SK-N-SH treated with all-trans-retinoic acid at 6 μM for 48 hours (cell line): ENCODE data around the gene VAT1.

Source experiments
- ATAC-seq: fragments of 200-7000 bp; cut with Tn5 transposase; 3 replicates; pipeline ENCODE4 v1.9.1; 2020; ENCODE audit warnings: mild to moderate bottlenecking, moderate library complexity
- CSDC2 ChIP-seq: fragments of 250-450 bp; sonication (Bioruptor Pico); IDR thresholded peaks from 2 replicates; pipeline ENCODE4 v1.5.0; 2020; ENCODE audit warnings: mild to moderate bottlenecking, moderate library complexity
- ESRRG ChIP-seq: fragments of 250-450 bp; sonication (Bioruptor Pico); IDR thresholded peaks from 2 replicates; pipeline ENCODE4 v1.6.1; 2021; ENCODE audit warnings: mild to moderate bottlenecking
- ISL1 ChIP-seq: fragments of 250-450 bp; sonication (Bioruptor Pico); IDR thresholded peaks from 2 replicates; pipeline ENCODE4 v2.1.2; 2022; ENCODE audit warnings: mild to moderate bottlenecking, moderate library complexity
- OSR1 ChIP-seq: fragments of 250-450 bp; sonication (Bioruptor Pico); IDR thresholded peaks from 2 replicates; pipeline ENCODE4 v1.8.0; 2022; ENCODE audit warnings: moderate library complexity, mild to moderate bottlenecking, inconsistent platforms
- RARB ChIP-seq: fragments of 250-450 bp; sonication (Bioruptor Pico); IDR thresholded peaks from 2 replicates; pipeline ENCODE4 v1.8.0; 2021; ENCODE audit warnings: mild to moderate bottlenecking, moderate library complexity
- TCF4 ChIP-seq: fragments of 250-450 bp; sonication (Bioruptor Pico); IDR thresholded peaks from 2 replicates; pipeline ENCODE4 v1.8.0; 2021; ENCODE audit warnings: mild to moderate bottlenecking, moderate library complexity, borderline replicate concordance
- TOX ChIP-seq: fragments of 250-450 bp; sonication (Bioruptor Pico); IDR thresholded peaks from 2 replicates; pipeline ENCODE4 v1.8.0; 2021; ENCODE audit warnings: mild to moderate bottlenecking, moderate library complexity, borderline replicate concordance
- ZFP3 ChIP-seq: fragments of 250-450 bp; sonication (Bioruptor Pico); IDR thresholded peaks from 2 replicates; pipeline ENCODE4 v1.5.0; 2020; ENCODE audit warnings: mild to moderate bottlenecking, moderate library complexity
- ZFP30 ChIP-seq: fragments of 450-650 bp; formaldehyde crosslinking; IDR thresholded peaks from 2 replicates; pipeline ENCODE4 v1.5.0; 2022; ENCODE audit warnings: mild to moderate bottlenecking, moderate library complexity
- ZNF70 ChIP-seq: fragments of 450-650 bp; formaldehyde crosslinking; IDR thresholded peaks from 2 replicates; pipeline ENCODE4 v1.5.0; 2020; ENCODE audit warnings: mild to moderate bottlenecking, moderate library complexity
- ZNF8 ChIP-seq: fragments of 450-650 bp; formaldehyde crosslinking; IDR thresholded peaks from 2 replicates; pipeline ENCODE4 v1.5.0; 2020; ENCODE audit warnings: mild to moderate bottlenecking, moderate library complexity
- TF ChIP-seq, protein P1 (sequence below): fragments of 250-450 bp; sonication (Bioruptor Pico); IDR thresholded peaks from 2 replicates; pipeline ENCODE4 v1.8.0; 2021; ENCODE audit warnings: low read depth, mild to moderate bottlenecking, moderate library complexity, borderline replicate concordance
- TF ChIP-seq, protein P2 (sequence below): fragments of 250-450 bp; sonication (Bioruptor Pico); IDR thresholded peaks from 2 replicates; pipeline ENCODE4 v1.5.0; 2020; ENCODE audit warnings: mild to moderate bottlenecking, moderate library complexity
- TF ChIP-seq, protein P3 (sequence below): fragments of 250-450 bp; sonication (Bioruptor Pico); IDR thresholded peaks from 2 replicates; pipeline ENCODE4 v1.5.1; 2021; ENCODE audit warnings: mild to moderate bottlenecking, moderate library complexity
- TF ChIP-seq, protein P4 (sequence below): fragments of 250-450 bp; sonication (Bioruptor Pico); IDR thresholded peaks from 2 replicates; pipeline ENCODE4 v1.8.0; 2020; ENCODE audit warnings: mild to moderate bottlenecking, moderate library complexity, borderline replicate concordance

Gene VAT1

DNA sequence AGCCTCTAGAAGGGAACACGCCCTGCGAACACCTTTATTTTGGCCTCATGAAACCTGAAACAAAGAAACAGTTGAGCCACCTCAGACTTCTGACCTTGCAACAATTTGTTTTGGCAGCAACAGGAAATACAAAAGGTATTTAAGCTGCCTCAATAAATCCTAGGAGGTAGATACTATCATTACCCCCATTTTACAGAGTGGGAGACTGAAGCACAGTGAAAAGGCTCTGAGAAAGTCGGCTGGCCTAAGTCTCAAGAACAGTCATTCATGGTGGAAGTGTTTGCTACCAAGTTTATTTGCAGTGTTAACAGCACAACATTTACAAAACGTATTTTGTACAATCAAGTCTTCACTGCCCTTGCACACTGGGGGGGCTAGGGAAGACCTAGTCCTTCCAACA is 21.8 kb upstream of the VAT1 start (continued):
- TF ChIP-seq, protein P1, sequence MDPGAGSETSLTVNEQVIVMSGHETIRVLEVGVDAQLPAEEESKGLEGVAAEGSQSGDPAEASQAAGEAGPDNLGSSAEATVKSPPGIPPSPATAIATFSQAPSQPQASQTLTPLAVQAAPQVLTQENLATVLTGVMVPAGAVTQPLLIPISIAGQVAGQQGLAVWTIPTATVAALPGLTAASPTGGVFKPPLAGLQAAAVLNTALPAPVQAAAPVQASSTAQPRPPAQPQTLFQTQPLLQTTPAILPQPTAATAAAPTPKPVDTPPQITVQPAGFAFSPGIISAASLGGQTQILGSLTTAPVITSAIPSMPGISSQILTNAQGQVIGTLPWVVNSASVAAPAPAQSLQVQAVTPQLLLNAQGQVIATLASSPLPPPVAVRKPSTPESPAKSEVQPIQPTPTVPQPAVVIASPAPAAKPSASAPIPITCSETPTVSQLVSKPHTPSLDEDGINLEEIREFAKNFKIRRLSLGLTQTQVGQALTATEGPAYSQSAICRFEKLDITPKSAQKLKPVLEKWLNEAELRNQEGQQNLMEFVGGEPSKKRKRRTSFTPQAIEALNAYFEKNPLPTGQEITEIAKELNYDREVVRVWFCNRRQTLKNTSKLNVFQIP (CRISPR knock-in tag): no peak
- TF ChIP-seq ZNF70 (CRISPR knock-in tag) (no peak), ZNF8 (CRISPR knock-in tag) (no peak)
- TF ChIP-seq, protein P2, sequence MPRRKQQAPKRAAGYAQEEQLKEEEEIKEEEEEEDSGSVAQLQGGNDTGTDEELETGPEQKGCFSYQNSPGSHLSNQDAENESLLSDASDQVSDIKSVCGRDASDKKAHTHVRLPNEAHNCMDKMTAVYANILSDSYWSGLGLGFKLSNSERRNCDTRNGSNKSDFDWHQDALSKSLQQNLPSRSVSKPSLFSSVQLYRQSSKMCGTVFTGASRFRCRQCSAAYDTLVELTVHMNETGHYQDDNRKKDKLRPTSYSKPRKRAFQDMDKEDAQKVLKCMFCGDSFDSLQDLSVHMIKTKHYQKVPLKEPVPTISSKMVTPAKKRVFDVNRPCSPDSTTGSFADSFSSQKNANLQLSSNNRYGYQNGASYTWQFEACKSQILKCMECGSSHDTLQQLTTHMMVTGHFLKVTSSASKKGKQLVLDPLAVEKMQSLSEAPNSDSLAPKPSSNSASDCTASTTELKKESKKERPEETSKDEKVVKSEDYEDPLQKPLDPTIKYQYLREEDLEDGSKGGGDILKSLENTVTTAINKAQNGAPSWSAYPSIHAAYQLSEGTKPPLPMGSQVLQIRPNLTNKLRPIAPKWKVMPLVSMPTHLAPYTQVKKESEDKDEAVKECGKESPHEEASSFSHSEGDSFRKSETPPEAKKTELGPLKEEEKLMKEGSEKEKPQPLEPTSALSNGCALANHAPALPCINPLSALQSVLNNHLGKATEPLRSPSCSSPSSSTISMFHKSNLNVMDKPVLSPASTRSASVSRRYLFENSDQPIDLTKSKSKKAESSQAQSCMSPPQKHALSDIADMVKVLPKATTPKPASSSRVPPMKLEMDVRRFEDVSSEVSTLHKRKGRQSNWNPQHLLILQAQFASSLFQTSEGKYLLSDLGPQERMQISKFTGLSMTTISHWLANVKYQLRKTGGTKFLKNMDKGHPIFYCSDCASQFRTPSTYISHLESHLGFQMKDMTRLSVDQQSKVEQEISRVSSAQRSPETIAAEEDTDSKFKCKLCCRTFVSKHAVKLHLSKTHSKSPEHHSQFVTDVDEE (CRISPR knock-in tag): no peak

DNA sequence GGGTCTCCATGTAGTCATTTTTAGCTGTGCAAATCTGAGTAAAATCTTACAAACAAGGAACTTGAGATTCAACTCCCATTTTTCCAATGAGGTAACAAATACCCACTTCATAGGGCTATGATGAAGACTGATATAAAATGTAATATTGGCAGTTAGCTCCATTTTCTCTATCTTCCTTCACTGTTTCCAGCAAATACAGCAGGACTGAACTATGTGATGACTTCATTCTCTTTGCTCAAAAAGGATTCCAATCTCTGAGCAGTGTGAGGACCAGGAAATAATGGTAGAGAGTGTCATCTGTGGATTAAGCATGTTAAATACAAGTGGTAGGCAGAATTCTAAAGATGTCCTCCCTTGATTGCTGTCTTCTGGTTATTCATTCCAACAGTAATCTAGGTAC is 21.1 kb upstream of the VAT1 start:
- TF ChIP-seq ZNF8 (CRISPR knock-in tag) (no peak), TCF4 (CRISPR knock-in tag) (no peak), RARB (CRISPR knock-in tag) (no peak)
- TF ChIP-seq, protein P3, sequence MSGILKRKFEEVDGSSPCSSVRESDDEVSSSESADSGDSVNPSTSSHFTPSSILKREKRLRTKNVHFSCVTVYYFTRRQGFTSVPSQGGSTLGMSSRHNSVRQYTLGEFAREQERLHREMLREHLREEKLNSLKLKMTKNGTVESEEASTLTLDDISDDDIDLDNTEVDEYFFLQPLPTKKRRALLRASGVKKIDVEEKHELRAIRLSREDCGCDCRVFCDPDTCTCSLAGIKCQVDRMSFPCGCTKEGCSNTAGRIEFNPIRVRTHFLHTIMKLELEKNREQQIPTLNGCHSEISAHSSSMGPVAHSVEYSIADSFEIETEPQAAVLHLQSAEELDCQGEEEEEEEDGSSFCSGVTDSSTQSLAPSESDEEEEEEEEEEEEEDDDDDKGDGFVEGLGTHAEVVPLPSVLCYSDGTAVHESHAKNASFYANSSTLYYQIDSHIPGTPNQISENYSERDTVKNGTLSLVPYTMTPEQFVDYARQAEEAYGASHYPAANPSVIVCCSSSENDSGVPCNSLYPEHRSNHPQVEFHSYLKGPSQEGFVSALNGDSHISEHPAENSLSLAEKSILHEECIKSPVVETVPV (CRISPR knock-in tag): no peak
- TF ChIP-seq, protein P4, sequence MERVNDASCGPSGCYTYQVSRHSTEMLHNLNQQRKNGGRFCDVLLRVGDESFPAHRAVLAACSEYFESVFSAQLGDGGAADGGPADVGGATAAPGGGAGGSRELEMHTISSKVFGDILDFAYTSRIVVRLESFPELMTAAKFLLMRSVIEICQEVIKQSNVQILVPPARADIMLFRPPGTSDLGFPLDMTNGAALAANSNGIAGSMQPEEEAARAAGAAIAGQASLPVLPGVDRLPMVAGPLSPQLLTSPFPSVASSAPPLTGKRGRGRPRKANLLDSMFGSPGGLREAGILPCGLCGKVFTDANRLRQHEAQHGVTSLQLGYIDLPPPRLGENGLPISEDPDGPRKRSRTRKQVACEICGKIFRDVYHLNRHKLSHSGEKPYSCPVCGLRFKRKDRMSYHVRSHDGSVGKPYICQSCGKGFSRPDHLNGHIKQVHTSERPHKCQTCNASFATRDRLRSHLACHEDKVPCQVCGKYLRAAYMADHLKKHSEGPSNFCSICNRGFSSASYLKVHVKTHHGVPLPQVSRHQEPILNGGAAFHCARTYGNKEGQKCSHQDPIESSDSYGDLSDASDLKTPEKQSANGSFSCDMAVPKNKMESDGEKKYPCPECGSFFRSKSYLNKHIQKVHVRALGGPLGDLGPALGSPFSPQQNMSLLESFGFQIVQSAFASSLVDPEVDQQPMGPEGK (CRISPR knock-in tag): no peak
- TF ChIP-seq, protein P1 (CRISPR knock-in tag): no peak
- ATAC-seq: no peak

DNA sequence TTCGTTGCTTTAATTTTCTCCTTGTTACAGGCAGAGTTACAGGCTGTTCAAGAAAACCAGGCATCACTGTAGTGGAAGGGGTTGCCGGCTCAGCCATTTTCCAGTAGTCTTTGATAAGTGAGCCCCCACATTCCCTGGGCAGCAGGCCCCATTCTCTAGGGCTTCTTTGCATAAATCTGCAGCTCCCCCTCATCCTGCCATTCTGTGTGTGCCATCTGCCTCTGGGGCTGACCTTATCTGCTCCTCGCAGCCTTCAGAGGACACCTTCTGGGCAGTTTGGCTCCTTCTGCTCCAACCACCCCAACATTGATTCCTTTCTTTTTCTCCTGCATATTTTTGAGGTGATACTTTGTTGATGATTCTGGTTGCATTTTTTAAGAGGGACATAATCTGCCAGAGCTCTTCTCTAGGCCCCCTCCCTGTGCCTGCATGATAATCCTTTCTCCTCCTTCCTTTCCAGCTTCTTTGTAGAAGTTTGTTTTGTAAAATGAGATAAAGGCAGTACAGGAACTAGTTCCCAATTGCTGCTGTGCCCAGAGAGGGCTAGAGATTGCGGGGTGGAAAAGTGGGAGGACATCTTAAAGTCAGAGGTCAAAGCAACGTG is 19.9 kb upstream of the VAT1 start:
- no peak for ATAC-seq
- TF ChIP-seq, protein P1 (CRISPR knock-in tag): no peak

DNA sequence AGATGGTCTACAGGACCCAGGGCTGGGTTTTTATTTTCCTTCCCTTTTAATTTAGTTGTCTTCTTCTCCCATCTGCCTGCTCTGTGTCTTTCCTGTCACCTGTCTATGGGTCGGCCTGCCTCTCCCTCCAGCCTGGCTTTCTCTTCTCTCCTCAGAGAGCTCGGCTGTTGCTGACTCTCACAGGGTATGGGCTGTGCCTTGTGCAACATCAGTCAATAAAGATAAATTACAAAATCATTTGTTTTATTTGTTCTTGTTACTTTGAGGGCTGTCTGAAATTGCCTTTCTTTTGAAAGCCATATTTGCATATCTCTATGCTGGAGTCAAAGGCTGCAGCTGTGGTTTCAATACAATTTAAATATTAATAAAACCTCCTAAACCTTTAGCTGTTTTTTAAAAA is 18.5 kb upstream of the VAT1 start:
- no peak for ATAC-seq
- TF ChIP-seq RARB (CRISPR knock-in tag): no peak
- no peak for TF ChIP-seq OSR1 (CRISPR knock-in tag)
- no peak for TF ChIP-seq CSDC2 (CRISPR knock-in tag)
- no peak for TF ChIP-seq ZNF70 (CRISPR knock-in tag)
- no peak for TF ChIP-seq ESRRG (CRISPR knock-in tag)
- no peak for TF ChIP-seq ZFP3 (CRISPR knock-in tag)
- TF ChIP-seq ZNF8 (CRISPR knock-in tag): no peak
- no peak for TF ChIP-seq TOX (CRISPR knock-in tag)
- TF ChIP-seq, protein P3 (CRISPR knock-in tag): no peak
- TF ChIP-seq ISL1 (CRISPR knock-in tag): no peak
- TF ChIP-seq, protein P2 (CRISPR knock-in tag): no peak
- TF ChIP-seq TCF4 (CRISPR knock-in tag): no peak
- TF ChIP-seq, protein P4 (CRISPR knock-in tag): no peak
- no peak for TF ChIP-seq ZFP30 (CRISPR knock-in tag)
- TF ChIP-seq, all 23 proteins: peak for 0
